HG02610 (cell line): ENCODE measurements around the gene ZNF446.
A peak's percentile ranks its signal among the peaks of the same experiment; 100 is the strongest.
"Not testable (repeated sequence)": the region's sequence is repeated elsewhere in the genome, so short reads cannot be mapped to it uniquely, and the experiment has no call there.

Source experiments
- ATAC-seq: cut with Tn5 transposase; IDR thresholded peaks from one replicate; pipeline ENCODE4 v1.9.1; 2021; ENCODE audit warnings: mild to moderate bottlenecking, moderate library complexity; ENCODE audit not compliant: unreplicated experiment

Gene ZNF446

GRCh38 chr19:58475714-58476497, at the start of gene ZNF446:
ZNF446 (plus strand) TSS chr19:58476352; CDS start chr19:58477219, 867 bp downstream.
- peak; percentile 78 for ATAC-seq

GRCh38 chr19:58428617-58429016, 47.5 kb upstream of the ZNF446 start:
- no peak for ATAC-seq

GRCh38 chr19:58429745-58430144, 46.4 kb upstream of the ZNF446 start:
- no peak for ATAC-seq

- ATAC-seq, result no peak
Observed at GRCh38 chr19:58434217-58434616, 41.9 kb upstream of the ZNF446 start.

- peak; percentile 93 for ATAC-seq
Observed at GRCh38 chr19:58439576-58440554, 36.3 kb upstream of the ZNF446 start, which contains the start of gene ZNF132. ZNF132 (minus strand) TSS chr19:58440153; CDS start chr19:58439821, 332 bp downstream.

- ATAC-seq, result no peak
Observed at GRCh38 chr19:58440556-58440955, 35.6 kb upstream of the ZNF446 start.

GRCh38 chr19:58442986-58443385, 33.2 kb upstream of the ZNF446 start:
- not testable (repeated sequence) for ATAC-seq

- not testable (repeated sequence) for ATAC-seq
Observed at GRCh38 chr19:58448860-58449259, 27.3 kb upstream of the ZNF446 start.

GRCh38 chr19:58449980-58450379, 26.2 kb upstream of the ZNF446 start:
- not testable (repeated sequence) for ATAC-seq

- no peak for ATAC-seq
Observed at GRCh38 chr19:58450856-58451357, 25.2 kb upstream of the ZNF446 start.

GRCh38 chr19:58451358-58452101, 24.6 kb upstream of the ZNF446 start, which contains the start of gene ZNF324B:
ZNF324B (plus strand) TSS chr19:58451622; CDS start chr19:58453702, 2,080 bp downstream.
- peak; percentile 94 for ATAC-seq

- no peak for ATAC-seq
Observed at GRCh38 chr19:58453743-58454142, 22.4 kb upstream of the ZNF446 start.

GRCh38 chr19:58455306-58455705, 20.8 kb upstream of the ZNF446 start:
- no peak for ATAC-seq

GRCh38 chr19:58456111-58456510, 20.0 kb upstream of the ZNF446 start:
- no peak for ATAC-seq

- no peak for ATAC-seq
Observed at GRCh38 chr19:58460039-58460438, 16.1 kb upstream of the ZNF446 start.

GRCh38 chr19:58466089-58466759, 9.9 kb upstream of the ZNF446 start:
- peak; percentile 8 for ATAC-seq

GRCh38 chr19:58466760-58467589, 9.2 kb upstream of the ZNF446 start, which contains the start of gene ZNF324:
ZNF324 (plus strand) TSS chr19:58467080; CDS start chr19:58469186, 2,106 bp downstream.
- peak; percentile 84 for ATAC-seq

GRCh38 chr19:58468216-58468839, 7.8 kb upstream of the ZNF446 start:
- ATAC-seq, result no peak
